Lower leg skin (tissue), 3 donors: ENCODE measurements around the gene AP5S1.

Experiments
- CTCF ChIP-seq, 3 donors: fragments of 450-650 bp; IDR thresholded peaks; one replicate each; pipeline ENCODE4 v1.5.1; 2016; ENCODE audit warnings: antibody characterized with exemption in 3 of 3, mild to moderate bottlenecking in 3 of 3, moderate library complexity in 2 of 3
- POLR2A ChIP-seq, 2 donors: fragments of 450-650 bp; IDR thresholded peaks; one replicate each; pipeline ENCODE4 v1.6.1; 2016 to 2017; ENCODE audit warnings: antibody characterized with exemption in 2 of 2, mild to moderate bottlenecking in 1 of 2, moderate library complexity in 1 of 2

GRCh38 chr20:3815703-3816315, 4.5 kb upstream of the AP5S1 start:
- TF ChIP-seq CTCF (IDR thresholded peaks at IDR 0.05) = no peak
- TF ChIP-seq POLR2A (IDR thresholded peaks at IDR 0.05) = no peak
